OCI-LY7 (cell line): ENCODE results near the gene DNMBP.

ENCODE experiments used
- EZH2phosphoT487 ChIP-seq: fragments of 200-600 bp; sonication (generic); IDR thresholded peaks from 2 replicates; pipeline ENCODE4 v1.6.1; 2018; ENCODE audit warnings: low read depth, borderline replicate concordance, mild to moderate bottlenecking, mixed run types, antibody characterized with exemption, low read length, moderate library complexity, mixed read lengths
- TF ChIP-seq, protein P1 (sequence below): fragments of 200-600 bp; sonication (generic); conservative IDR thresholded peaks from 2 replicates; pipeline ENCODE4 v1.5.1; 2014; ENCODE audit warnings: mild to moderate bottlenecking, antibody characterized with exemption, low read length, moderate library complexity, mixed read lengths

DNA sequence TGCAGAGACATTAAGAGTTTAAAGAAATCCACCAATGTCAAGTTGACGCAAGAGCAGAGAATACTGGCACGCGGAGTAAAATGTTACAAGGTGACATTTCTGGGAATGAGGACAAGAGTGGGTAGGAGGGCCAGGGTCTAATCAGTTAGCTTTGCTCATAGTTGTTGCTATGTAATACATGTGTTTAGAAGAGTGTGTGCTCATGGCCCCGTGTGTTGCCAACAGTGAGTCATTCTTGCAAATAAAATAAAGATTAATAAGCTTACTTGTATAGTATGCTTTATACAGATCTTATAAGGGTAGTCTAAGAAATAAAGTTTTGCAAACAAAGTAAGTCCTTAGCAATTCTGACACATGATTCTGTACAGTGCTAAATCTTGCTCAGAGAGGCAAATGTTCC is 64.5 kb downstream of the DNMBP start:
- TF ChIP-seq, protein P1, sequence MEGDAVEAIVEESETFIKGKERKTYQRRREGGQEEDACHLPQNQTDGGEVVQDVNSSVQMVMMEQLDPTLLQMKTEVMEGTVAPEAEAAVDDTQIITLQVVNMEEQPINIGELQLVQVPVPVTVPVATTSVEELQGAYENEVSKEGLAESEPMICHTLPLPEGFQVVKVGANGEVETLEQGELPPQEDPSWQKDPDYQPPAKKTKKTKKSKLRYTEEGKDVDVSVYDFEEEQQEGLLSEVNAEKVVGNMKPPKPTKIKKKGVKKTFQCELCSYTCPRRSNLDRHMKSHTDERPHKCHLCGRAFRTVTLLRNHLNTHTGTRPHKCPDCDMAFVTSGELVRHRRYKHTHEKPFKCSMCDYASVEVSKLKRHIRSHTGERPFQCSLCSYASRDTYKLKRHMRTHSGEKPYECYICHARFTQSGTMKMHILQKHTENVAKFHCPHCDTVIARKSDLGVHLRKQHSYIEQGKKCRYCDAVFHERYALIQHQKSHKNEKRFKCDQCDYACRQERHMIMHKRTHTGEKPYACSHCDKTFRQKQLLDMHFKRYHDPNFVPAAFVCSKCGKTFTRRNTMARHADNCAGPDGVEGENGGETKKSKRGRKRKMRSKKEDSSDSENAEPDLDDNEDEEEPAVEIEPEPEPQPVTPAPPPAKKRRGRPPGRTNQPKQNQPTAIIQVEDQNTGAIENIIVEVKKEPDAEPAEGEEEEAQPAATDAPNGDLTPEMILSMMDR = no peak
- no peak for TF ChIP-seq EZH2phosphoT487
